H1 (cell line): ENCODE results near the gene MICOS13. TPM values are rescaled to one million over a fixed set of nuclear protein-coding genes. Genes with fewer than 3 reads are reported as not detected.

ENCODE experiments used
- CTCF ChIA-PET: fragments of 300-600 bp; sonication (Branson Sonifier 250); formaldehyde crosslinking; loops from one replicate; lab custom pipeline; 2021; ENCODE audit not compliant: partially characterized antibody; lab: Charles Lee
- POLR2A ChIA-PET: fragments of 300-600 bp; sonication (Branson Sonifier 250); formaldehyde crosslinking; loops from one replicate; lab custom pipeline; 2021; ENCODE audit warnings: inconsistent platforms; ENCODE audit not compliant: partially characterized antibody; lab: Charles Lee
- DNase-seq, 2 experiments: peaks; one replicate each; pipeline versions ENCODE4 v3.0.0 to v3.0.0-alpha.2; 2010 to 2022; ENCODE audit warnings: low spot score in 2 of 2, low read depth in 1 of 2, mixed read lengths in 1 of 2
- FAIRE-seq: peaks from 2 replicates; lab custom pipeline; 2011; peaks lifted over from hg19 to GRCh38; lab: Jason Lieb, UNC
- H2AFZ ChIP-seq: 2 replicates; pipeline ENCODE4 v1.8.1; 2012; ENCODE audit warnings: low read length, inconsistent platforms
- H2AK5ac ChIP-seq: 2 replicates; pipeline ENCODE4 v1.6.1; 2013; ENCODE audit warnings: low read depth, low read length
- H2BK120ac ChIP-seq: replicated peaks from 2 replicates; pipeline ENCODE3; 2013; ENCODE audit warnings: low read depth, low read length, inconsistent platforms
- H2BK12ac ChIP-seq: 2 replicates; pipeline ENCODE4 v1.6.1; 2013; ENCODE audit warnings: low read depth, low read length
- H2BK15ac ChIP-seq: 2 replicates; pipeline ENCODE4 v1.6.1; 2013; ENCODE audit warnings: low read length
- H2BK20ac ChIP-seq: 2 replicates; pipeline ENCODE4 v1.6.1; 2013; ENCODE audit warnings: low read length
- H2BK5ac ChIP-seq: 2 replicates; pipeline ENCODE4 v1.6.1; 2013; ENCODE audit warnings: low read depth, low read length
- H3K14ac ChIP-seq: 2 replicates; pipeline ENCODE4 v1.6.1; 2013; ENCODE audit warnings: inconsistent platforms; ENCODE audit not compliant: insufficient read length
- H3K18ac ChIP-seq: 2 replicates; pipeline ENCODE4 v1.6.1; 2013; ENCODE audit warnings: low read length; ENCODE audit errors: extremely low read depth
- H3K23ac ChIP-seq: 2 replicates; pipeline ENCODE4 v1.6.1; 2013; ENCODE audit warnings: inconsistent platforms; ENCODE audit not compliant: insufficient read length
- H3K23me2 ChIP-seq: 2 replicates; pipeline ENCODE4 v1.6.1; 2013; ENCODE audit warnings: low read depth, low read length
- H3K27ac ChIP-seq: 2 replicates; pipeline ENCODE4 v1.6.1; 2011; ENCODE audit warnings: low read depth, low read length, inconsistent platforms
- H3K27me3 ChIP-seq, 4 experiments: replicated peaks in 1 of 4; 1 replicate in 1 of 4; 2 replicates in 3 of 4; pipeline versions ENCODE4 v1.6.1 to v1.8.1; 2011 to 2013; ENCODE audit warnings: low read length in 3 of 4, mild to moderate bottlenecking in 3 of 4, inconsistent platforms in 2 of 4, mixed read lengths in 2 of 4, moderate library complexity in 1 of 4; ENCODE audit not compliant: control insufficient read depth in 3 of 4, insufficient read depth in 3 of 4; ENCODE audit errors: extremely low read depth in 1 of 4
- H3K36me3 ChIP-seq, 4 experiments: 2 replicates each; pipeline versions ENCODE4 v1.6.1 to v1.8.1; 2011 to 2013; ENCODE audit warnings: mild to moderate bottlenecking in 4 of 4, low read length in 3 of 4, moderate library complexity in 2 of 4, control low read depth in 1 of 4, inconsistent platforms in 1 of 4; ENCODE audit not compliant: insufficient read depth in 4 of 4, control insufficient read depth in 2 of 4
- H3K4ac ChIP-seq: replicated peaks from 2 replicates; pipeline ENCODE3; 2013; ENCODE audit warnings: low read length, low read depth, mixed read lengths, inconsistent platforms; ENCODE audit not compliant: insufficient read length
- H3K4me1 ChIP-seq, 4 experiments: replicated peaks in 1 of 4; 1 replicate in 1 of 4; 2 replicates in 3 of 4; pipeline versions ENCODE4 v1.6.1 to v1.8.1; 2011 to 2013; ENCODE audit warnings: low read length in 3 of 4, inconsistent platforms in 2 of 4, mixed read lengths in 1 of 4; ENCODE audit not compliant: insufficient read depth in 4 of 4, control insufficient read depth in 3 of 4
- H3K4me2 ChIP-seq, 2 experiments: 2 replicates each; pipeline versions ENCODE4 v1.6.1 to v1.8.1; 2011 to 2013; ENCODE audit warnings: low read depth in 2 of 2, low read length in 2 of 2, control low read depth in 1 of 2, inconsistent platforms in 1 of 2, mild to moderate bottlenecking in 1 of 2; ENCODE audit not compliant: insufficient read depth in 1 of 2
- H3K4me3 ChIP-seq, 4 experiments: fragments of 200-600, 300-600 bp in 1 of 4; sonication (generic), shearing (Covaris generic), sonication (Bioruptor Twin) in 1 of 4; 2 replicates each; pipeline versions ENCODE4 v1.5.1 to v1.8.1; 2011 to 2016; ENCODE audit warnings: low read length in 4 of 4, low read depth in 3 of 4, control low read depth in 2 of 4, inconsistent platforms in 2 of 4, mild to moderate bottlenecking in 2 of 4, mixed read lengths in 1 of 4, moderate library complexity in 1 of 4; ENCODE audit not compliant: insufficient read depth in 2 of 4; ENCODE audit errors: extremely low read depth in 1 of 4
- H3K56ac ChIP-seq: replicated peaks from 2 replicates; pipeline ENCODE3; 2013; ENCODE audit warnings: low read depth, mild to moderate bottlenecking, mixed read lengths, low read length, inconsistent platforms; ENCODE audit not compliant: insufficient read length
- H3K79me1 ChIP-seq: 2 replicates; pipeline ENCODE4 v1.6.1; 2013; ENCODE audit warnings: low read depth, low read length, control low read depth
- H3K79me2 ChIP-seq, 2 experiments: 2 replicates each; pipeline versions ENCODE4 v1.6.1 to v1.8.1; 2012 to 2013; ENCODE audit warnings: low read length in 2 of 2, mild to moderate bottlenecking in 2 of 2, inconsistent platforms in 1 of 2; ENCODE audit not compliant: insufficient read depth in 2 of 2, control insufficient read depth in 1 of 2
- H3K9ac ChIP-seq, 4 experiments: replicated peaks in 1 of 4; 1 replicate in 1 of 4; 2 replicates in 3 of 4; pipeline versions ENCODE4 v1.6.1 to v1.8.1; 2011 to 2013; ENCODE audit warnings: low read depth in 3 of 4, low read length in 3 of 4, control low read depth in 2 of 4, mild to moderate bottlenecking in 2 of 4, moderate library complexity in 2 of 4, inconsistent platforms in 1 of 4; ENCODE audit errors: extremely low read depth in 1 of 4
- H3K9me3 ChIP-seq, 2 experiments: 2 replicates each; pipeline versions ENCODE4 v1.6.1 to v1.8.1; 2012 to 2013; ENCODE audit warnings: mild to moderate bottlenecking in 2 of 2, moderate library complexity in 2 of 2, control low read depth in 1 of 2, inconsistent platforms in 1 of 2, low read depth in 1 of 2, low read length in 1 of 2, mixed read lengths in 1 of 2; ENCODE audit not compliant: insufficient read depth in 2 of 2
- H4K20me1 ChIP-seq, 2 experiments: replicated peaks in 1 of 2; 2 replicates each; pipeline versions ENCODE3 to v1.8.1; 2011 to 2013; ENCODE audit warnings: inconsistent platforms in 2 of 2, low read length in 2 of 2, mild to moderate bottlenecking in 1 of 2; ENCODE audit not compliant: insufficient read depth in 2 of 2, control insufficient read depth in 1 of 2
- H4K5ac ChIP-seq: 2 replicates; pipeline ENCODE4 v1.6.1; 2013; ENCODE audit warnings: low read length, low read depth, mixed read lengths, inconsistent platforms; ENCODE audit not compliant: insufficient read length
- H4K8ac ChIP-seq: 2 replicates; pipeline ENCODE4 v1.8.0; 2013; ENCODE audit warnings: mild to moderate bottlenecking, moderate library complexity, low read length, inconsistent platforms; ENCODE audit not compliant: insufficient read depth; ENCODE audit errors: extremely low read depth
- H4K91ac ChIP-seq: replicated peaks from 2 replicates; pipeline ENCODE3; 2013; ENCODE audit warnings: low read length, mixed read lengths, inconsistent platforms; ENCODE audit not compliant: insufficient read length
- CHD1 ChIP-seq: IDR thresholded peaks from 2 replicates; pipeline ENCODE4 v1.6.1; 2012; ENCODE audit warnings: low read depth, low read length, improper control_type of control experiment
- POLR2A ChIP-seq, 2 experiments: IDR thresholded peaks; 1 replicate in 1 of 2; 2 replicates in 1 of 2; pipeline ENCODE4 v1.6.1; 2011; ENCODE audit warnings: low read depth in 2 of 2, low read length in 2 of 2, mild to moderate bottlenecking in 2 of 2; ENCODE audit errors: control extremely low read depth in 1 of 2
- WGBS, 2 experiments: shearing (Covaris generic) in 1 of 2; methylation state at CpG; one replicate each; pipeline versions ENCODE4 v1.1.6 to v1.1.7; 2013 to 2015; ENCODE audit warnings: low lambda C conversion rate in 2 of 2, mixed read lengths in 2 of 2, inconsistent platforms in 1 of 2, low coverage in 1 of 2, missing lambda C conversion rate in 1 of 2; ENCODE audit not compliant: insufficient replicate concordance in 2 of 2, insufficient coverage in 1 of 2, insufficient read length in 1 of 2; ENCODE audit errors: extremely low coverage in 1 of 2, missing lambda C conversion rate in 1 of 2; 5-methylcytosine and 5-hydroxymethylcytosine counted together
- polyA plus RNA-seq, 7 experiments: library from polyadenylated mRNA; depleted of rRNA in 3 of 7; stranded (reverse) in 5 of 7; unstranded in 2 of 7; fragments of >200 nt in 5 of 7; fragments of 200-250 nt in 2 of 7; gene quantifications; 1 replicate in 5 of 7; 2 replicates in 1 of 7; 4 replicates in 1 of 7; pipeline versions ENCODE4 v1.2.1 to v1.2.3, GENCODE V29; 2011 to 2013; ENCODE audit warnings: missing spikeins in 2 of 7, mixed read lengths in 2 of 7
- total RNA-seq: library from RNA; stranded (reverse); fragmentation: NEBNext Ultra II Directional; extraction: Animal tissue kit (Norgen Biotek cat#: 25700); gene quantifications from 2 replicates; pipeline ENCODE4 v1.2.1, GENCODE V29; 2021

Gene MICOS13
- total and polyA plus RNA-seq, 2 of the 8 experiments (the other 6 are each of a cell fraction or from before 2014, with no cell fraction given): 17.3 to 36.1 TPM

- Histone ChIP-seq H3K27ac (no peak overlapping the region), H2BK15ac (no peak overlapping the region), H3K79me1 (no peaks in the 10 kb centered on the region; the same call in 1 of the 2 replicates), H2BK12ac (no peak overlapping the region), H3K4me3 (no peak overlapping the region), H4K5ac (no peak overlapping the region), H3K36me3 (peaks cover 10 to 18% (median 14%) of the 10 kb centered on the region in 4 experiments), H3K18ac (no peak overlapping the region), H3K9me3 (no peaks in the 10 kb centered on the region)
- WGBS, 2 experiments: 99% methylated on average over 12 of the region's 13 CpGs; no CpG with 5 or more reads in 1 of the 2 experiments
- no peak for FAIRE-seq
- TF ChIP-seq POLR2A (IDR thresholded peaks at IDR 0.05; ENCODE audit: control extremely low read depth in 1 of 2, low read depth in 2 of 2, low read length in 2 of 2): peak in 1 of 2 experiments; percentile 20; a peak in 1 of 3 replicates
- no peak for TF ChIP-seq CHD1
- TF ChIP-seq, all 59 proteins: peak for 1
- Histone ChIP-seq H3K79me2 (no peaks in the 10 kb centered on the region), H3K4me2 (no peak overlapping the region), H3K56ac (no peak overlapping the region), H2AK5ac (no peak overlapping the region), H2BK20ac (no peak overlapping the region), H4K91ac (no peak overlapping the region), H3K23me2 (peaks cover 7% of the 10 kb centered on the region; the same call in 1 of the 2 replicates), H3K4me1 (peaks cover 0 to 3% (median under 1%) of the 10 kb centered on the region in 4 experiments; a peak in 2 of 7 replicates), H2AFZ (no peak overlapping the region), H3K27me3 (no peaks in the 10 kb centered on the region), H3K4ac (no peak overlapping the region), H3K23ac (no peak overlapping the region), H3K9ac (no peak overlapping the region), H2BK120ac (no peak overlapping the region), H2BK5ac (no peak overlapping the region), H3K14ac (no peak overlapping the region), H4K8ac (no peak overlapping the region; the same call in 1 of the 2 replicates), H4K20me1 (peaks cover 0 to 3% of the 10 kb centered on the region in 2 experiments)
- ChIA-PET CTCF (interaction anchor here (1.3 kb wide), 1 partner anchor 30 kb away, joined by 4 read pairs; no protein-coding TSS in a partner anchor), POLR2A (interaction anchor here (1.3 to 2.0 kb wide), 2 partner anchors 17 to 18 kb away, joined by 4 to 8 read pairs; partner anchors contain the start of gene RPL36)
- no peak for DNase-seq
Observed at GRCh38 chr19:5672708-5673459, 7.4 kb downstream of the MICOS13 start.
